OCI-LY3 (cell line): ENCODE results near the gene THEM4.

ENCODE experiments used
- EZH2phosphoT487 ChIP-seq: fragments of 200-600 bp; shearing (Covaris generic); IDR thresholded peaks from 2 replicates; pipeline ENCODE4 v1.6.1; 2018; ENCODE audit warnings: antibody characterized with exemption, mixed run types, low read depth
- TF ChIP-seq, protein P1 (sequence below): fragments of 200-600, 300-600 bp; sonication (generic); IDR thresholded peaks from 2 replicates; pipeline ENCODE4 v1.5.1; 2014; ENCODE audit warnings: antibody characterized with exemption, low read length, low read depth

DNA sequence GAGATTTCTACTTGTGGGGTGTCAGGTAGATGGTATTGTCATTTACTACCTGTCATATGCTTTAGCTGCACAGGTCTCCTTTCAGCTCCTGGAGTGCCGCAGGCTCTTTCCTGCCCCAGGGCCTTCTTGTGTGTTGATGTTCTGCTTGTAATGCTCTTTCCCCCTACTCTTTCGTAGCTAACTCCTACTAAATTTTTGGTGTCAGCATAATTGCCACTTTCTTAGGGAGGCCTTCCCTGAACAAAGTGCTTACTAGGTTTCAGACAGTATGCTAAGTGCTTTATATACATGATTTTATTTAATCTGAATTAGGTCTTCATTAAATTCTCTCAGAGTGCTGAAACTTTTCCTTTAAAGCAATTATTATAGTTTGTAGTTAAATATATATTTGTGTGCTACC lies 4.8 kb upstream of the THEM4 start:
- TF ChIP-seq, protein P1, sequence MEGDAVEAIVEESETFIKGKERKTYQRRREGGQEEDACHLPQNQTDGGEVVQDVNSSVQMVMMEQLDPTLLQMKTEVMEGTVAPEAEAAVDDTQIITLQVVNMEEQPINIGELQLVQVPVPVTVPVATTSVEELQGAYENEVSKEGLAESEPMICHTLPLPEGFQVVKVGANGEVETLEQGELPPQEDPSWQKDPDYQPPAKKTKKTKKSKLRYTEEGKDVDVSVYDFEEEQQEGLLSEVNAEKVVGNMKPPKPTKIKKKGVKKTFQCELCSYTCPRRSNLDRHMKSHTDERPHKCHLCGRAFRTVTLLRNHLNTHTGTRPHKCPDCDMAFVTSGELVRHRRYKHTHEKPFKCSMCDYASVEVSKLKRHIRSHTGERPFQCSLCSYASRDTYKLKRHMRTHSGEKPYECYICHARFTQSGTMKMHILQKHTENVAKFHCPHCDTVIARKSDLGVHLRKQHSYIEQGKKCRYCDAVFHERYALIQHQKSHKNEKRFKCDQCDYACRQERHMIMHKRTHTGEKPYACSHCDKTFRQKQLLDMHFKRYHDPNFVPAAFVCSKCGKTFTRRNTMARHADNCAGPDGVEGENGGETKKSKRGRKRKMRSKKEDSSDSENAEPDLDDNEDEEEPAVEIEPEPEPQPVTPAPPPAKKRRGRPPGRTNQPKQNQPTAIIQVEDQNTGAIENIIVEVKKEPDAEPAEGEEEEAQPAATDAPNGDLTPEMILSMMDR, result no peak
- TF ChIP-seq EZH2phosphoT487, result no peak
